Left forelimb (tissue), 1 donor: ENCODE results near the gene MTMR8.
"Not testable (repeated sequence)": the region's sequence is repeated elsewhere in the genome, so short reads cannot be mapped to it uniquely, and the experiment has no call there.

Source experiments
- DNase-seq: peaks from one replicate; pipeline ENCODE4 v3.0.0-alpha.2; 2018; ENCODE audit warnings: low spot score

MTMR8 gene

GRCh38 chrX:64394874-64395567 lies at the start of gene MTMR8:
MTMR8 (minus strand) TSS chrX:64395452; CDS start chrX:64395363, 89 bp downstream.
- peak; percentile 68 for DNase-seq

GRCh38 chrX:64439551-64439950 lies 44.3 kb upstream of the MTMR8 start:
- DNase-seq = no peak

- no peak for DNase-seq
These were observed 42.4 kb upstream of the MTMR8 start for GRCh38 chrX:64437665-64438064.

GRCh38 chrX:64437218-64437617 lies 42.0 kb upstream of the MTMR8 start:
- DNase-seq = no peak

- DNase-seq = no peak
These were observed 33.1 kb upstream of the MTMR8 start for GRCh38 chrX:64428371-64428770.

- DNase-seq = no peak
These were observed 32.5 kb upstream of the MTMR8 start for GRCh38 chrX:64427787-64428186.

- no peak for DNase-seq
These were observed 32.0 kb upstream of the MTMR8 start for GRCh38 chrX:64427281-64427680.

GRCh38 chrX:64409730-64410129 lies 14.5 kb upstream of the MTMR8 start:
- not testable (repeated sequence) for DNase-seq

- DNase-seq = no peak
These were observed 2.8 kb upstream of the MTMR8 start for GRCh38 chrX:64398088-64398487.

GRCh38 chrX:64395568-64395929 lies 297 bp upstream of the MTMR8 start:
- DNase-seq = no peak

GRCh38 chrX:64394059-64394873 lies 986 bp downstream of the MTMR8 start:
- DNase-seq = no peak

GRCh38 chrX:64389489-64389888 lies 5.8 kb downstream of the MTMR8 start:
- DNase-seq = no peak

- not testable (repeated sequence) for DNase-seq
These were observed 14.5 kb downstream of the MTMR8 start for GRCh38 chrX:64380789-64381188.

GRCh38 chrX:64379924-64380323 lies 15.3 kb downstream of the MTMR8 start:
- DNase-seq = no peak

- no peak for DNase-seq
These were observed 17.5 kb downstream of the MTMR8 start for GRCh38 chrX:64377753-64378152.

GRCh38 chrX:64352081-64352480 lies 43.2 kb downstream of the MTMR8 start:
- no peak for DNase-seq

- no peak for DNase-seq
These were observed 44.7 kb downstream of the MTMR8 start for GRCh38 chrX:64350521-64350920.

- no peak for DNase-seq
These were observed 45.2 kb downstream of the MTMR8 start for GRCh38 chrX:64350047-64350446.

GRCh38 chrX:64342811-64343210 lies 52.4 kb downstream of the MTMR8 start:
- no peak for DNase-seq

GRCh38 chrX:64338296-64338695 lies 57.0 kb downstream of the MTMR8 start:
- DNase-seq = no peak

- DNase-seq = no peak
These were observed 60.8 kb downstream of the MTMR8 start for GRCh38 chrX:64334467-64334866.

- no peak for DNase-seq
These were observed 65.0 kb downstream of the MTMR8 start for GRCh38 chrX:64330284-64330683.

GRCh38 chrX:64321507-64321906 lies 73.7 kb downstream of the MTMR8 start:
- no peak for DNase-seq

- no peak for DNase-seq
These were observed 81.6 kb downstream of the MTMR8 start for GRCh38 chrX:64313624-64314023.
